ENCODE measurements around the gene RBM44. TPM values are rescaled to one million over a fixed set of nuclear protein-coding genes. Genes with fewer than 3 reads are reported as not detected.
"Not testable (repeated sequence)": the region's sequence is repeated elsewhere in the genome, so short reads cannot be mapped to it uniquely, and the experiment has no call there.

The RBM44 gene
- total RNA-seq, 3 donors from 2014 or later: 0.07 to 1.1 (median 0.35) TPM

GRCh38 chr2:237763812-237764211 is 34.8 kb upstream of the RBM44 start:
- no peak for ATAC-seq
- H3K4me1 ChIP-seq (ENCODE audit: low read depth): no peaks in the 10 kb centered on the region
- peaks cover 2% of the 10 kb centered on the region for H3K36me3 ChIP-seq (ENCODE audit: low read depth)

GRCh38 chr2:237765122-237765521 is 33.5 kb upstream of the RBM44 start:
- H3K4me3 ChIP-seq; ATAC-seq; intact Hi-C loops (cut with DNase I, micrococcal nuclease); H3K9me3 ChIP-seq; DNase-seq; H3K36me3 ChIP-seq (ENCODE audit: low read depth); H3K4me1 ChIP-seq (ENCODE audit: low read depth): not testable (repeated sequence)

More at GRCh38 chr2:237763812-237764211, 34.8 kb upstream of the RBM44 start:
- no peak overlapping the region for H3K4me3 ChIP-seq
- H3K9me3 ChIP-seq: no peaks in the 10 kb centered on the region
- intact Hi-C loops (cut with DNase I, micrococcal nuclease): no loop called here
- no peak for TF ChIP-seq CTCF (IDR thresholded peaks at IDR 0.05)
- no peak for DNase-seq

DNA sequence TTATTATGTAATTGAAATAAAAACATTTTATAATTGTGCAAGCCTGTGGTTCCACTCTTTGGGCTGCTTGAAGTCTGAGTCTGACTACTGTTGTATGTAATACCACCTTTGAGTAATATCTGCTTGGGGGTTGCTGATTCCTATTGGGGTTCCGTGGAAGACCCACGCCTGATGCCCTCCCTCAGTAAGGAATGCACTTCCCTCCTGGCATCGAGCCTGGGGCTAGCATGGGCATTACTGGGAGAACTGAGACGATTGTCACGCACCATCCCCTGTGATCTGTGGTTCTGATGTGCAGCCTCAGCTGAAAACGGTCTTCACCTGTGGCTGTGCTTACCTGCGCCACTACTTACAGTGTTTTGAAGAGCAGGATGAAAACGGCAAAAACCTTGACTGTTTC is 32.7 kb upstream of the RBM44 start:
- H3K9me3 ChIP-seq: no peaks in the 10 kb centered on the region
- no peak for TF ChIP-seq CTCF (IDR thresholded peaks at IDR 0.05)
- H3K4me3 ChIP-seq: no peak overlapping the region
- DNase-seq (no peak), ATAC-seq (no peak)
- intact Hi-C loops (cut with DNase I, micrococcal nuclease): no loop called here
- H3K36me3 ChIP-seq (ENCODE audit: low read depth): peaks cover 3% of the 10 kb centered on the region
- H3K4me1 ChIP-seq (ENCODE audit: low read depth): no peaks in the 10 kb centered on the region

DNA sequence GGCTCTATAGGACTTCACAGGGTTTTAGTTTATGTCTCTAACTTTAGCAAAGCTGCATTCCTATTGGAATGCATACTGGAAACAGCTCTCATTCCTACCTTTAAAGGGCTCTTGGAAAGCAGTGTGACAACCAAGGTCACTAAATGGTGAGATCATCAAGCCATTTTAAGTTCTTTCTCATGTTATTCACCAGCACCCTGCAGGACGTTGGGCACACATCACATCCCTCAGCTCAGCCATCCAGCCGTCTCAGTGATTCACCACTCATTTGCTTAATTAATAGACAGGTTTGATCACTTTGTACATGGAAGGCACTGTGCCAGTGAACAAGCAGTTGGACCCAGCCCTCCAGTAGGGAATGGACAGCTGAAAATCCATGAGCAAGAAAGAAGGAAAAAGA is 32.2 kb upstream of the RBM44 start:
- no peak for DNase-seq
- no peak for TF ChIP-seq CTCF (IDR thresholded peaks at IDR 0.05)
- Histone ChIP-seq H3K9me3 (no peaks in the 10 kb centered on the region), H3K4me1 (ENCODE audit: low read depth) (no peaks in the 10 kb centered on the region), H3K4me3 (no peak overlapping the region), H3K36me3 (ENCODE audit: low read depth) (peaks cover 3% of the 10 kb centered on the region)
- ATAC-seq: no peak
- intact Hi-C loops (cut with DNase I, micrococcal nuclease): no loop called here

- no peak for TF ChIP-seq CTCF (IDR thresholded peaks at IDR 0.05)
- peaks cover 3% of the 10 kb centered on the region for H3K36me3 ChIP-seq (ENCODE audit: low read depth)
Measured at GRCh38 chr2:237772513-237772912, 26.1 kb upstream of the RBM44 start.

GRCh38 chr2:237773826-237774225 is 24.8 kb upstream of the RBM44 start:
- no peak for DNase-seq
- H3K36me3 ChIP-seq (ENCODE audit: low read depth): peaks cover under 1% of the 10 kb centered on the region
- no peaks in the 10 kb centered on the region for H3K9me3 ChIP-seq
- no peak for TF ChIP-seq CTCF (IDR thresholded peaks at IDR 0.05)
- H3K4me1 ChIP-seq (ENCODE audit: low read depth): no peaks in the 10 kb centered on the region
- no peak overlapping the region for H3K4me3 ChIP-seq
- intact Hi-C loops (cut with DNase I, micrococcal nuclease): no loop called here
- no peak for ATAC-seq

More at GRCh38 chr2:237772513-237772912, 26.1 kb upstream of the RBM44 start:
- H3K9me3 ChIP-seq: no peaks in the 10 kb centered on the region
- no peak overlapping the region for H3K4me3 ChIP-seq
- no peak for ATAC-seq
- intact Hi-C loops (cut with DNase I, micrococcal nuclease): no loop called here
- no peaks in the 10 kb centered on the region for H3K4me1 ChIP-seq (ENCODE audit: low read depth)
- DNase-seq: no peak
